Medulla oblongata (tissue), 1 donor: Measurements from ENCODE around the gene REXO4.

ENCODE experiments used
- DNase-seq: peaks from one replicate; pipeline ENCODE4 v3.0.0-alpha.2; 2015; ENCODE audit errors: extremely low spot score

REXO4 gene

DNA sequence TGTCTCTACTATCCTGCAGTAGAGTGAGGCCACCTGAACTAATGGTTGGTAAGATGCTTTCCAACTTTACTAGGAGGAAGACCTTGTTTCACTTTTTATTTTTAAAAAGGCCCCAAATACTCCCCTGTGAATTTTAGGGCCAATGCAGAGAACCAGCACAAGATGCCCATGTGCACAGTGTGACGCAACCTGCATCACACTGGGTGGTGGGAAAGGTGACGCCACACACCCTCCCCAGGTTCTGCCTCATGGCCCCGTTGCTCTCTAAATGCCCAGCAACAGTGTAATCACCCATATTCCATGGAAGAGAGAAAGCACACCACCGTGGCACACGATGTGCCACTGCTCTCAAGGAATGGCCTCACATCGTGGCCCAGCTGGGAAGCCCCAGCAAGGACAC lies 48.4 kb downstream of the REXO4 start:
- DNase-seq, result no peak

DNA sequence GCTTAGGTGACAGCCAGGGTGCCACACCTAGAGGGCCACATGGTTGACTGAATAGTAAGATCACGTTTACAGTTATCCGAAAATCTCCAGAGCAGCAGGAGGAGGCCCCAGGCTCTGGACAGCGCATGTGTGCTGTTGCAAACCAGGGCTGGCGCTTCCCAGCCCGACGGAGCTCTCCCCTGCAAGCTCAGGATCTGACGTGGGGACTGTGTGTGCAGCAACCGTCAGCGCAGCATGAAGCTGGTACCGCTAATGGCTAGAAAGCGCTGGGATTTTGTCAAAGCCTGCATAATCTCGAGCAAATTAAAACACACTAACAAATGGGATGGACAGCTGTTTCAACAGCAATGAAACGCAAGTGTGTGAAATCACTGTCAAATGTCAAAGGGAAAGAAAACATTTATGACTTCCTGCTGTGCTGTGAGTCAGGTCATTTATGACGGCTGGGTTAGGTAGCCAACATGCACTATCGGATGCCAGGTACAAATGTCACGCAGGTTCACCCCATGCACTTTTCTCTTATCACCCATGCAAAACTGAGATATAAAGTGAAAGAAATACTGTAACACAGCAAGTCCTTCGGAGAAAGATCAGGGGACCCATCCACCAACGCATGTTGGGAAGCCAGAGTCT lies 49.4 kb downstream of the REXO4 start:
- DNase-seq, result no peak

GRCh38 chr9:133367778-133368177 lies 50.0 kb downstream of the REXO4 start:
- DNase-seq, result no peak

GRCh38 chr9:133367221-133367620 lies 50.6 kb downstream of the REXO4 start:
- DNase-seq, result no peak

- no peak for DNase-seq
Observed at GRCh38 chr9:133366435-133366834, 51.4 kb downstream of the REXO4 start.

DNA sequence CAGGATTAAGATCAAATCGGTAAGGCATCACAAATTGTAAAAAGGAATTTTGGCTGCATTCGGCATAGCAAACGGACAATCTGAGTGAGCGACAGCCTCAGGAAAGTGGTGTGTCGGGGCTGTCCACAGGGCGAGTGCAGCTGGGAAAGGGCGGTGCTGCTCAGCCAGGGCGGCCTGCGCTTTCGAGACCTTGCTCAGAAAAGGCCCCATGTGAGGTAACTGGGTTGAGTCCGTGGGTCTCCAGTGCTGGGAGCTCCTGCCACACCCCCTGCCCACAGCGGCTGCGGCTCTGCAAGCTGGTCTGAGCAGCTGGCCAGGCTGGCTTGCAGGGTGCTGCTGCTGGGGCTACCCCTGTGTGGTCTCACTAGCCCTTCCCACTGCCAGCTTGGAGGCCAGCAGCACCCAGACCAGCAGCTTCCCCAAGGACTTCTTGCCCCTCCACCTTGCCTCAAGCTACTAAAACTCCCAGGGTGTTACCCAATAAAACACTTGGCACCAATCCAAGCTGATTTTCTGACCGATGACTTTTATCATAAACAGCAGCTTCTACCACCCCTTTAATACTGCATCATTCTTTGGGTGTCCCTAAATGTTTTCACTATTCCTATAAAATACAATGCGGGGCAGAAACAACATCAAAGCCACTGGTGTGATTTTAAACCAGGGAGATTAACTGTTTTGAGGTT lies 55.3 kb downstream of the REXO4 start:
- no peak for DNase-seq

DNA sequence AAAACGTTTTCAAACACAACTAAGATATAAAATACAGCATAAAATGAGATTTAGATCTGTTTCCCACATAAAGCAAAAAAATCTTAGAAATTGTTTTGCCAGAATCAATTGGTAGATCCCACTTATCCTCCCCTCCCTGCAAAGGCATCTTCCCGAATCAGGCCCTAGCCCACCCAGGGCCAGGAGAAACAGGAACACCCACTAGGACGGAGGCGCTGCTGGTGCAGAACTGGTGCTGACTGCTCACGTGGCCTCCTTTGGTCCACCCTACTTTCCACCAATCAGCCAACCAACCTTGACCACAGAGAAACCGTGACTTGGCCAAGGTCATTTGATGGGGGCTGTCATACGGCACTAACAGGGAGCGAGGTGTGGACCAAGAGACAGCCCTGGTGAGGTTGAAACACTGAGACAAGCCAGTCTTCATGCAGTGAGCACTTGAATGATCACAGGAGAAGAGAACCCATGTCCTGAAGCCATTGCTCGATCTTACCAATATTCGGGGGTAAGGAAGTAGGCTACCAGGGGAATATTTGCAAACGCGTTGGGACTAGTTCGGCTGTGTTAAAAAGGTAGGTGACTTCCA lies 56.2 kb downstream of the REXO4 start:
- DNase-seq, result no peak

DNA sequence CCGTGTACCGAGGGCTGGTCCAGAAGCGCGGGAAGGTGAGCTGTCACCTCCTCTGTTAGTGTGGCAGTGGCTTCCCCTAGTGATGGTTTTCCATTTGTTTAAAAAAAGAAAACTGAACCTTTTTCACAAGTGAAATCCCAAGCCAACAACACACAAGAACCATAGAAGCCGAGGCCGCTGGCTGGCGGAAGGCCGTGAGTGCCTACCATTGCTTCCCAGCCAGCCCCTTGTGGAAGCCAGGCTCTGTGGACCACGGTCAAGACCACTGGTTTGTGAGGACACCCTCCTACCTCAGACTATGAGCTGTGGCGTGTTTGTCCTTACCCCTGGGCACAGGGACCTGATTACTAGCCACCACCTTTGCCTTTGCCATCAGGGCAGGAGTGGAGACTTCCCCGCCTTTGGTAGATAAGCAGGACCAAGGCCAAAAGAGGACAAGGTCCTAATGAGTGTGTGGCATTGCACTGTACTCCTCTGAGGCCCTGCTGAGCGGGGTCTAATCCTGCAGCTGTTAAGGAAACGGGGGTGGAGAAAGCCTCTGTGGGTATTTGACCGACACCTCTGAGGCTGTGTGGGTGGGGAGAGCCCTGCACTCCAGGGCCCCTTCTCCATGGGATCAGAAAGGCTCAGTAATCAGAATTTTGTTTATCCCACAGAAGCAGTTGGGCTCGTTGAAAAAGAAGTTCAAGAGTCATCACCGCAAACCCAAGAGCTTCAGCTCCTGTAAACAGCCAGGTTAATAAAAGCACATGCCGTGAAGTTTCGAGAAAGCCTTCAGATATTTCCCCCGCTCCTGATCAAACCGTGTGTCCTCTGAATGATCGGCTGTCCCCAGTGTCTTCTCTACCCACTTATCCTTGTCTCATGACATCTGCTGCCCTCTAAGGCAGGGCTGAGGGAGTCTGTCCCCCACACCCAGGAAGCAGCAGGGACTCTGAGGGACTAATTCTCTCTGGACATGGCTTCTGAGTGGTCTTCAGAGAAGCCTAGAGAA lies 57.1 kb downstream of the REXO4 start:
- no peak for DNase-seq

- DNase-seq, result no peak
Observed at GRCh38 chr9:133359399-133360175, 58.2 kb downstream of the REXO4 start.

- DNase-seq, result no peak
Observed at GRCh38 chr9:133357656-133358055, 60.2 kb downstream of the REXO4 start.

DNA sequence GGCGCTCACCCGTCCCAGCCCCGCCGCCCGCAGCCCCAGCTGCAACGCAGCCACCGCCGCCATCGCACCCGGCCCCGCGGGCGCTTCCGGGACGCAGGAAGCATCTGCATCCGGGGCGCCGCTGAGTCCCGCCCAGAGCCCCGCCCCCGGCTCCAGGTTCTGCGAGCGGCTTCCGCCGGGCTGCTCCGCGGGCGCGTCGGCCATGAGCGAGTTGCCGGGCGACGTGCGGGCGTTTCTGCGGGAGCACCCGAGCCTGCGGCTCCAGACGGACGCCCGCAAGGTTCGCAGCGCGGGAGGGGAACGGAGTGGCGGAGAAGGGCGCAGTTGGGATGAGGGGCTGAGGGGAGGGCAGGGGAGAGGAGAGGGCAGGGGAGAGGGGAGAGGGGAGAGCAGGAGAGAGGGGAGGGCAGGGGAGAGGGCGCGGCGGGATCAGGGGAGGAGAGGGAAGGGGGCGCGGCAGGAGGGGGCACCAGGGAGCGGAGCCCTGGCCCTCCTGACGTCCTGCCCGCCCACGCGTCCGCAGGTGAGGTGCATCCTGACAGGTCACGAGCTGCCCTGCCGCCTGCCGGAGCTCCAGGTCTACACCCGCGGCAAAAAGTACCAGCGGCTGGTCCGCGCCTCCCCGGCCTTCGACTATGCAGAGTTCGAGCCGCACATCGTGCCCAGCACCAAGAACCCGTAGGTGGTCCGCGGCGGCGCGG lies 61.3 kb downstream of the REXO4 start, which contains the start of the genes SURF1 and SURF2:
TSS of gene SURF1 (minus strand) at position 97 of the 701 bp plus-strand sequence. CDS start at position 63, 34 bp downstream.
TSS of gene SURF2 (plus strand) at position 160 of the 701 bp plus-strand sequence. CDS start at position 203, 43 bp downstream.
- DNase-seq, result peak; percentile 85
